Activated T-helper 1 cell treated with Interleukin-2 at 50 U/mL for 16 hours (primary cell): ENCODE data around the gene MOSMO.
"Not testable (repeated sequence)": the region's sequence is repeated elsewhere in the genome, so short reads cannot be mapped to it uniquely, and the experiment has no call there.

Experiments used
- DNase-seq: peaks from one replicate; pipeline ENCODE4 v3.0.0-alpha.2; 2020; ENCODE audit warnings: low read depth

Gene MOSMO

DNA sequence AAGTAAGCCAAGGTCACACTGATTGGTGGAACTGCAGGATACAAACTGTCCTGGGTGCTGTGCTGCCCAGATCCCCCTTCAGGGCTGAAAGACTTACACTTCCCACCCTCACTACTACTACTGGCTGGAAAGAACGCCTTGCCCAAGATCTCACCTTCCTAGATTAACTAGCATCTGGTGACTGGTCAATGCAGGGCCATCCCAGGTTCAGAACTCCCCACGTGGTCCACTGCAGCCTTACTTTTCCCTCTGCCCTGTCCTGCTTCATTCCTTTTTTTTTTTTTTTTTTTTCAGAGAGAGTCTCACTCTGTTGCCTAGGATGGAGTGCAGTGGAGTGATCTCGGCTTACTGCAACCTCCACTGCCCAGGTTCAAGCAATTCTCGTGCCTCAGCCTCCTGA is 4.7 kb upstream of the MOSMO start:
- DNase-seq, result no peak

DNA sequence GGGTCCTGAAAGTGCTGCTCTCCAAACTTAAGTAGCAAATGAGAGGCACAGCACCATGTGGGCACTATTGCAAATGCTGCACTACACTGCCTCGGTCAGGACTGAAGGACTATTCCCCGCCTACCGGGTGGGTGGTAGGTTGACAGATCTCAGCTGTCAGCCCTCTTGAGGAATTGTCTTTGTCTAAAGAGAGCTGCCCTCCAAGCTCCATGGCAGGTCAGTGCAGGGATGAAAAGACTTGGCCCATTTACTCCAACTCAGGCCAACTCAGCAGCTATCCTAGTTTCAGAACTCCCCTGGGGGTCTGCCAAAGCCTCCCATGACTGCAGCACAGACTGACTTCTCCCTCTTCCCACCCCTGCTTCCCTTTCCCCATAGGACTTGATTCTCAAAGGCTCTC is 3.6 kb upstream of the MOSMO start:
- no peak for DNase-seq

DNA sequence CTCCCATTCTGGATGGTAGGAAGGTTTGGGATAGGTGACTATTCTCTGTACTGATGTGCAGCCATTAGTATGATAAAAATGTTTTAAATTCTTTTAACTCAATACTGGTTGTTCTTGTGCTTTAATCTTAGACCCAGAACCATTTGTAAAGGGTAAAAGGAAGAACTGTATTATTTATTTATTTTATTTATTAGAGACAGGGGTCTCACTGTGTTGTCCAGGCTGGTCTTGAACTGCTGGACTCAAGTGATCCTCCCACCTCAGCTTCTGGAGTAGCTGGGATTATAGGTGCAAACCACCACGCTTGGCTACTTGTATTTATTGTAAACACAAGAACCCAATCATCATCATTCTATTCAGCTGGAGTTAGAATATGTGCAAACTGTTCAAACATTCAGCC is 2.2 kb upstream of the MOSMO start:
- DNase-seq, result no peak

DNA sequence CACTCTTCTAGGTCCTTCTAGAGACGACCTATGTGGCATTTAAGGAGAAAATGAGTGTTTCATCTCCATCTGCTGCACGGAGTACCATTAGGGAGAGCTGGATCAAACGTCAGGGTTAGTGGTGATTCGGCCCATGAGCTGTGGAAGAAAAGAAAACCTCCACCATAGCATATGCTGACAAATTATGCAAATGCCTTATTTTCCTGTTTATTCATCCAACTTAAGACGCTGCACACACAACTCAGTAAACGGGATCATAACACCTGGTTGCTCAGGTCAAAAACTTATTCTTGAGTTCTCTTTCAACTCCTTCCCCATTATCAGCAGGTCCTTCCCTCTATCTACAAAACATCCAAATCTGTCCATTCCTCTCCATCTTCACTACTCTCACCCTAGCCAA is 1.3 kb upstream of the MOSMO start:
- no peak for DNase-seq

DNA sequence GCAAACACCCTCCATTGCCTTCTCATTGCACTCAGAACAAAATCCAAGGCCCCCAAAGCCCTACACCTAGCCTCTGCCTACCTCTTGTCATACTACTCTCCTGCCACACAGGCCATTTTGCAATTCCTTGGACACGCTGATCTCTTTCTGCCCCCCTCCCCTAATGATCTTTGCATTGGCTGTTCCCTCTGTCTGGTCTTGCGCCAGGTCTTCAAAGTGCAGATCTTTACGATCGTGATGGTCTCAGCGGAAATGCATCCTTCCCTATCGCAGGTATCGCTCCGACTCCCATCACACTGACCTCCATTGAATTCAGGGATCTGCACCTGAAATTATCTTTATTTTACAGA is 777 bp upstream of the MOSMO start:
- DNase-seq, result no peak

DNA sequence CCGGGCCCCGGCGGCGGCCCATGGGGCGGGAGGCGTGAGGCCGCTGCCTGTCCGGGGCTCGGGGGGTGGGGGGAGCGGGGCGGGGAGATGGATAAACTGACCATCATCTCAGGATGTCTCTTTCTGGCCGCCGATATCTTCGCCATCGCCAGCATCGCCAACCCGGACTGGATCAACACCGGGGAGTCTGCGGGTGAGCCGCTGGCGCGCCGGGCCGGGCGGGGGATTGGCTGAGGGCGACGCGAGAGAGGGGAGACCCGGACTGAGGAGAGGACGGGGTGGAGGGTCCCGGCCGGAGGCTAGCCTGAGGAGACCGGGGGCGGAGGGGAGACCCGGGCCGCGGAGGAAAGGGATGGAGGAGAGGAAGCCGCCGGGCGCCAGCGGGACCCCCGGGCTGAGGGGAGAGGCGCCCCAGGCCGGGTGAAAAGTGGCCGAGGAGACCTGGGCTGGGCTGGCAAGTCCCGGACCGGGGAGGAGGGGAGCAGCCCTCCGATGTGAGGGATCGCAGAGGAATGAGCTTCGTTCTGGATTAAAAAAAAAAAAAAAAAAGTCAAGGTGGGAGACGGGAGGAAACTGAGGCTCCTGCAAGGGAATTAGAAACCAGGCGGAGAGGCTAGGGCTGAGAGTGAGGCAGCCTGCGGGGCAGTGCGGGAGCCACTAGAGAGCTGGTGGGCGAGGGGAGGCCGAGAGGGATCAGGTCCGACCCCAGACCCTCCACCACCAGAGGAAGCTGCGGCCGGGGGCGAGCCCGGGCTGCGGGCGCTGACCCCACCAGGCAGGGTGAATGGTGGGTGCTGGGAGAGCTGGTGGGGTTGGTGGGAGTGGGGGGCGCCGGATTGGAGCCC is 526 bp downstream of the MOSMO start:
- DNase-seq, result no peak

DNA sequence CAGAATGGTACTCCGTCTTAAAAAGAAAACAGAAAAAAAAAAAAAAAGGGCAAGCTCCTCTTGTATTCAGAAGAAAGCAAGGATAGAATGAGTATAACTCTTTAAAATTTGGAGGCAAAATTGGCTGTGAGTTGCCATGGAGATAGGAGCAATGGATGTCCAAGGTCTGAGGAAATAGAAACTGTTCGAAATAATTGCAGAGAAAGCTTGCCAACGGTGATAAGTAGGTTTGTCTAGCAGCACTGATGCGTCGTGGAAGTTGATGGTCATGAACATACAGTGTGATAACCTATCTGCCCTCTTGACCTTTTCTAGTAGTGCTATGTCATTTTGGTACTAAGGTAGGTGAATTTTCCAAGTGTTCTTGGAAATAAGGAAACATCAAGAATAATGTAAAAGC is 3.0 kb downstream of the MOSMO start:
- no peak for DNase-seq

DNA sequence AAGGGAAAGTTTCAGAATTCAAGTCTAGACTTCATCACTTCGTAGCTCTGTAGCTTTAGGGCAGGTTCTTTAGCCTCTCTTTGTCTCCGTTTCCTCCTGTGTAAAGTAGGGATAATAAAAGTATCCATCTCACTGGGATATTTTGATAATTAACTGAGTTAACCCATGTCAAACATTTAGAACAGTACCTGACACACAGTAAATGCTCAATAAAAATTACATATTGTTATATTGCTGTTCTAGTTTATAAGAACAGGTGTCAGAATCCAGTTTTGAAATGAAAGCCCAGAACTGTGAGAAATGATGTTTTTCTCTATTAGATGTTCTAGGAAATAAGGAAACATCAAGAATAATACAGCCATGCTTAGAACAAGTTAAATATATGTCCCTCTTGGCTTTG is 4.3 kb downstream of the MOSMO start:
- no peak for DNase-seq

DNA sequence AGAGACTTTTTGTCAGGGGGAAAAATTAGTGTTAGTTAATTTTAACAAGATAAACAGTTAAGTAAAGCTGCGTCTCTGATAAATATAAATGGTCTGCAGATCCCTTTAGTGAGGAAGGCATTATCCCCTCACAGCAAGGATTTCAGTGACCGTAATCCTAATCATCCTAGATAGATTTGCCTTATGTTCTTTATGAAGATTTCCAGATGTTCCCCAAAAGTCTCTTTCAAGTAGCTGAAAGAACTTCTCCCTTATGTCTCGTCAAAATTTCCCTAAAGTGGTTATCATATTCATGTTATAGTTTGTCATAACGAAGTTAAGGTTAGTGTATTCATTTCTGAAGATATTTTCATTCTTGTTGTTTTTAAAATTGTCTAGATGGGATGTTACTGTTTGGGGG is 5.6 kb downstream of the MOSMO start:
- no peak for DNase-seq

DNA sequence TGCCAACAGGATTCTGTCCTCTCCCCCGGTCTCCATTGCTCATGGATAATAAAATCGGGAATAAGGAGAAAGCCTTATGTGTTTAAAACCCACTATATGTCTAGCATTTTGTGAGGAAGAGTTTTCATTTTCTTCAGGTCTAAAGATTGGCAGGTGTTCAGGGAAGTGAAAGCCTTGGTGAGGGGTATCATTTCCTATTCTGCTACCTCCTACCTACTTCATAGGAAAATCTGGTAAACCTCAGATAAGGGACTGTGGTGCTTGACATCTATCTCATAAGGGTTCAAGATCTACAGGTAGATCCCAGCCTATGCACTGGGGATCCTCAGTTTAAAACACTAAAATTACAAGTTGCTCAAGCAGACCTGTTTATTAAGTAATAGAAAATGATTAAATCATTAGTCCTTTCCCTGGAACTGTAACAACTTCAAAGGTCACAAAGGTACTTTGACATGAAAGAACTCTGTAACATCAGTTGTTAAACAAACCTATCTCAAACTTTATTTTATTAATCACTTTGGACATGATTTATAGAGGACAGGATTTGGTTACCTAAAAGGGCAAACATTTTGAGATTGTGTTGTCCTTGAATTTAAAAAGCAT is 6.5 kb downstream of the MOSMO start:
- DNase-seq, result no peak

DNA sequence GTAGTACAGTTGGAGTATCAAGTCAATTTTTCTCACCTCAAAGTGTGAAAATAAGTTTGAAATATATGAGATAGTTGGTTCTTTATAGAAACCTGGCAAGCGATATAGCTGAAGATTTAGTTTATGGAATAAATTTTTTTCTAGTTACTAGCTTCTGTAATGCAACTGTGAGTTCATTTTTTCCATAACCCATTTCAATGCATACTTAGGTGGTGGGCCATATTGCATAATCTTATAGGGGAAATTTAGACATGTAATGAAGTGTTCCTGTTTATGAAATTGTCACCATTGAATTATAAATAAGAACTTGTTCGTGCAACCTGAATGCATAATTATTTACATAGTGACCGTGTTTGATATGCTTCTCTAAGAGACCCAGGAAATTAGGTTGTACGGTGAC is 9.0 kb downstream of the MOSMO start:
- no peak for DNase-seq

DNA sequence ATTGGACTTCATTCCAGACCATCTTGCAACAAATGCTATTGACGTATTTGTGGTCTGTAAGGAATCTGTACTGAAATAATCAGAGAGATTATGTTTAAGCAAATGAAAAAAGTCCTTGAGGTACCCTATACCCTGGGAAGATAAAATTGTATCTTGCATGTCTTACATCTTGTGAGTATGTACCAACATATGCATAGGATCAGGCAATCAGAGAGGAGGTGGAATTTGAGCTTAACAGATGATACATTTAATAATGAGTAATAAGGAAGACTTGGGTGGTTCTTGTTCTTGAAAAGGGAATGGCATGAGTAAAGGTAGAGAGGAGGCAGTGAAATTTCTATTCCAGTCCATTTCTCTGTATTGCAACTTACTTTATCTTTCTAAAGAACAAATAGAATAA is 10.6 kb downstream of the MOSMO start:
- DNase-seq, result no peak

DNA sequence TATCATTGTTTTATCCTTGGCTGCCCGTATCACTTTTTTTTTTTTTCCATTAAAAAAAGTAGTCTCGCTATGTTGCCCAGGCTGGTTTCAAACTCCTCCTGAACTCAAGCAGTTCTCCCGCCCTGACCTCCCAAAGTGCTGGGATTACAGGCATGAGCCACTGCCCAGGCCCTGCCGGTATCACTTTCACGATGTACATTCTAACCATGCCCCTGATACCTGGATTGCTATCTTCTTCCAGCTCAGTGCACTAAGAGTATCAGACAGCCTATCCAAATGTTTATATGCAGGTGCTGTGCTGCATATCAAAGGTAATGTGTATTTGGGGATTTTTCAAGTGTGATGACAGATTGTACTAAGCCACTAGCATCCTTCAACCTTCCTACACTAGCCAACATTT is 14.2 kb downstream of the MOSMO start:
- DNase-seq, result no peak

DNA sequence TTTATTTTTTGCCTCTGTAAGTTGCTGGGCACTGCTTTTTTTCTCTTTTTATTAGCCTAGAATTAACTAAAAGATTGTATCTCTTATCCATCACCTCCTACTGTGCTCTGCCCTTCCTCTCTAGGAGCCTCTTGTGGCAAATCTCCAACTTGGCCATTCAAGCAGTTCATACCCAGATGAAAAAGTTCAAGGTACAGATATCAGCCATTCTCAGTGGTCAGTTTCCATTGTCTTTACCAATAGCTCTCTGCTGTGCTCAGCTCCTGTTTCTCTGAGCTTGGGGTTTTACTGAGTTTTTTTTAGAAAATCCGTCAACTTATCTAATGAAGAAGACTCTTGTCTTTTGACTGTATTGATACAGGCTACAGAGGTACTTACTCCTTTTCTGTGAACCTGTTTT is 15.6 kb downstream of the MOSMO start:
- DNase-seq, result no peak

DNA sequence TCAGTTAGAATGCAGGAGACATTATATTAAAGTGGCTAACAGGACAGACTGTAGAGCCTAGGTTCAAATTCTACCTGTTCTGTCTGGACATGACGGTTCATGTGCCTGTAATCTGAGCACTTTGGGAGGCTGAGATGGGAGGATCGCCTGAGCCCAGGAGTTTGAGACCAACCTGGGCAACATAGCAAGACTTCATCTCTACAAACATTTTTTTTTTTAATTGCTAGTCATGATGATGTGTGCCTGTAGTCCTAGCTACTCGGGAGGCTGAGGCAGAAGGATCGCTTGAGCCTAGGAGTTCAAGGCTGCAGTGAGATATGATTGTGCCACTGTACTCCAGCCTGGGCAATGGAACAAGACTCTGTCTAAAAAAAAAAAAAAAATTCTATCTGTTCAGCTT is 16.9 kb downstream of the MOSMO start:
- DNase-seq, result not testable (repeated sequence)

DNA sequence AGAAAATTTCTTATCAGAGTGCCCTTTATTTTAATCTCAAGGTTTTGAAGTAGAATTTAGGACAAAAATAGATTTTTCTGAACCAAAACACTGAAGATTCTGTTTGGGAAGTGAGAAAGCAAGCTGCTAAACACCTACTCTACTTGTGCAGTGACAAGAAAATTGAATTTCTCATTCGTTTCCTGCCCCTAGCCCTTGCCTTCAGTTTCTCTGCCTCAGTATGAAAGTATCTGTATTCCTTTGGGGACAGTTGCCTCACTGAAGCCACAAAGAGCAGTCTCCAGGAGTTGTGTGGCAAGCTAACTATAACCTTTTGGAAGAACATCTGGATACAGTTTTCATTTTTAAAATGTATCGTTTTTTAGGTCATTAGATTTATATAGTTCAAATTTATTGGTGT is 19.7 kb downstream of the MOSMO start:
- no peak for DNase-seq

DNA sequence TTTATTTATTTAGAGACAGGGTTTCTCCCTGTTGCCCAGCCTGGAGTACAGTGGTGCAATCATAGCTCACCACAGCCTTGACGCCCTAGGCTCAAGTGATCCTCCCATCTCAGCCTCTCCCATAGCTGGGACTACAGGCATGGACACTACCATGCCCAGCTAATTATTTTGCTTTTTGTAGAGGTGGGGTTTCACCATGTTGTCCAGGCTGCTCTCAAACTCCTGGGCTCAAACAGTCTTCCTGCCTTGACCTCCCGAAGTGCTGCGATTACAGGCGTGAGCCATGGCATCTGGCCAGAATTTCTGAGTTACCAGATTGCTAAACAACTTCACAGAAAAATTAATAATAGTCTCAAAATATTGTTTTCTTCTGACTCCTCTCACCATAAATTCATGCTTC is 21.7 kb downstream of the MOSMO start:
- no peak for DNase-seq

DNA sequence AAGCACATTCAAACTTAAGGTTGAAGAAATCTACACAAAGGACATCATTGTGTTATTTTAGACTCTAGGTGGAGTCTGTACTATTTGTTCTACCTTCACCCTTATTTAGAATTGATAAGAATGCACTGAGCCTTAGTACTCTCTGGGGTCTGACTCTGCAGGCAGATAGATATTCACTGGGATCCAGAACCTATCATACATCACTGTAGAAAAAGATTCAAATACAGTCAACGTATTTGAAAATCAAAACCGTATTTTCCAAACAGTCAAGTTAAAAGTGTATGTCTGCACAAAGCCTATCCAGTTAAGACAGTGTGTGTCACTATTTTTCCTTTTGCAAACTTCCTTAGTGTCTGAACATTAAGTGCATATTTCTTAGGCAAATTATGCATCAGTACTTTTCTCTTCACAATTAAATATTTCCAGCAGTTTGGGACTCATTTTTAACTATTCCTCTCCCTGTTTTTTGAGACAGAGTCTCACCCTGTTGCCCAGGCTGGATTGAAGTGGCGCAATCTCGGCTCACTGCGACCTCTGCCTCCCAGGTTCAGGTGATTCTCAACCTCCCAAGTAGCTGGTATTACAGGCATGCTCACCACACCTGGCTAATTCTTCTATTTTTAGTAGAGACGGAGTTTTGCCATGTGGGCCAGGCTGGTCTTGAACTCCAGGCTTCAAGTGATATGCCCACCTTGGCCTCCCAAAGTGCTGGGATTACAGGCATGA is 22.3 kb downstream of the MOSMO start:
- DNase-seq, result no peak

DNA sequence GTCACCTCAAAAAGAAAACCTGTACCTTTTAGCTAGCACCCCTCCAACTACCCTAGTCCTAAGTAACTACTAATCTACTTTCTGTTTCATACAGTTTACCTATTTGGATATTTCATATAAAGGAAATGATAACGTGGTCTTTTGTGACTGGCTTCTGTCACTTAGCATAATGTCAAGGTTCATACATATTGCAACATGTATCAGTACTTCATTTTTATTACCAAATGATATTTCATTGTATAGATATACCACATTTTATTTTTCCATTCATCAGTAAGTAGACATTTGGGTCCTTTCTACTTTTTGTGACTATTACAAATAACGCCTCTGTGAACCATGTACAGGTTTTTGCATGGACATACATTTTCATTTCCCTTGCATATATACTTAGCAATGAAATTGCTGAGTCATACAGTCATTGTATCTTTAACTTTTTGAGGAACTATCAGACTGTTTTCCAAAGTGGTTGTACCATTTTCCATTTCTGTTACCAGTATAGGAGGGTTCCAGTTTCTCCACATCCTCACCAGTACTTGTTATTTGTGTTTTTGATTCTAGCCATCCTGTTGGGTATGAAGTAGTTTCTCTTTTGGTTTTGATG is 23.7 kb downstream of the MOSMO start:
- DNase-seq, result no peak

DNA sequence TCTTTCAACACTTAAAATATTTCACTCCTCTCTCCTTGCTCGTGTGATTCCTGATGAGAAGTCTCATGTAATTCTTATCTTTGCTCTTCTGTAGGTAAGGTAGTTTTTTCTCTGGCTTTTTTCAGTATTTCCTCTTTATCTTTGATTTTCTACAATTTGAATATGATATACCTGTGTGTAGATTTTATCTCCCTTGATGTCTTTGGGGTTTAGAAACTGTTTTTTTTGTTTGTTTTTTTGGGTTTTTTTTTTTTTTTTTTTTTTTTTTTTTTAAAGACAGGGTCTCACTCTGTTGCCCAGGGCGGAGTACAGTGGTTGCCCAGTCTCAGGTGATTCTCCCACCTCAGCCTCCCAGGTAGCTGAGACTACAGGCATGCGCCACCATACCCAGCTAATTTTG is 26.6 kb downstream of the MOSMO start:
- no peak for DNase-seq

DNA sequence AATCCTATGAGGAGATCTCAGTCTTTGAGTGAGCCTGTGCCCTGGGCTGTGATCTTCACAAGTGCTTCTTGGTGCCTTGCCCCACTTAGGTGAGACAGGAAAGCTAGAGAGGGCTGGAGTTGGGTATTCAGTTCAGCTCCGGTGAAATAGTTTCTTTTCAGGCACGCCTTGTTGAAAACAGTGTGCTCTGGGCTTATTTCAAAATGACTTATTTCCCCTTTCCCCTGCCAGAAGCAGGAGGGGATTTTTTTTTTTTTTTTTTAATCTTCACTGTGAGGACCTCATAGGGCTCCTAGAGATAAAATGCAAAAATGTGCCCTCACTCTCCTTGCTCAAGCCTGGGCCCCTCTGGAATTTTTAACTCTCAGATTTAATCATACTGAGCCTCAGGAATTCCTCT is 27.2 kb downstream of the MOSMO start:
- DNase-seq, result no peak

DNA sequence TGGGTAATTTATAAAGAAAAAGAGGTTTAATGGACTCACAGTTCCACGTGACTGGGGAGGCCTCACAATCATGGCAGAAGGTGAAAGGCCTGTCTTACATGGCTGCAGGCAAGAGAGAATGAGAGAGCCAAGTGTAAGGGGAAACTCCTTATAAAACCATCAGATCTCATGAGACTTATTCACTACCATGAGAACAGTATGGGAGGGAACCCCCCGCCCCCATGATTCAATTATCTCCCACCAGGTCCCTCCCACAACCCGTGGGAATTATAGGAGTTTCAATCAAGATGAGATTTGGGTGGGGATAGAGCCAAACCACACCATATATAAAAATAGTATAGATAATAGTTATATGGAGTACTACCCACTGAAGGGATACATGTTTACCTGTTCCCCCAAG is 36.0 kb downstream of the MOSMO start:
- not testable (repeated sequence) for DNase-seq

DNA sequence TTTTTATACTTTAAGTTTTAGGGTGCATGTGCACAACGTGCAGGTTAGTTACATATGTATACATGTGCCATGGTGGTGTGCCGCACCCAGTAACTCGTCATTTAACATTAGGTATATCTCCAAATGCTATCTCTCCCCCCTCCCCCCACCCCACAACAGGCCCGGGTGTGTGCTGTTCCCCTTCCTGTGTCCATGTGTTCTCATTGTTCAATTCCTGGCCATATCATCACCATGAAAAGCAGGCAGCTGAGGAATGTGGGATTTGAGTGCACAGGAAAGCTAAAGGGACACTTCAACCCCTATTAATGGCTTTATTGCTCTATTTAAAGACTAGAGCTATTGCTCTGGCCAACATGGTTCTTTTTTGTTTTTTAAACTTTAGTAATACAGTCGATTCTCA is 38.0 kb downstream of the MOSMO start:
- not testable (repeated sequence) for DNase-seq
